ENCODE results near the gene GLE1. TPM values are rescaled to one million over a fixed set of nuclear protein-coding genes. Genes with fewer than 3 reads are reported as not detected.

The GLE1 gene
- total RNA-seq, 2 donors from 2014 or later: 15.6 to 21.7 TPM

- Histone ChIP-seq H3K4me3 (no peak overlapping the region), H3K36me3 (peaks cover 52% of the 10 kb centered on the region), H3K4me1 (ENCODE audit: control insufficient read depth in 1 of 2, low read depth in 2 of 2) (no peaks in the 10 kb centered on the region), H3K9me3 (no peaks in the 10 kb centered on the region), H3K27ac (no peak overlapping the region), H3K27me3 (replicated peaks; ENCODE audit: insufficient read depth) (no peaks in the 10 kb centered on the region)
- no peak for DNase-seq (ENCODE audit: low spot score)
- no peak for TF ChIP-seq CTCF (IDR thresholded peaks at IDR 0.05)
- no peak for ATAC-seq (ENCODE audit: insufficient number of reproducible peaks, low FRiP score, low read depth)
These were observed 18.3 kb upstream of the GLE1 start for GRCh38 chr9:128486201-128486600.

- no peak overlapping the region for H3K4me3 ChIP-seq
- H3K27me3 ChIP-seq (replicated peaks; ENCODE audit: insufficient read depth): no peaks in the 10 kb centered on the region
- ATAC-seq (ENCODE audit: insufficient number of reproducible peaks, low FRiP score, low read depth): no peak
- no peak for TF ChIP-seq CTCF (IDR thresholded peaks at IDR 0.05)
- H3K4me1 ChIP-seq (ENCODE audit: control insufficient read depth in 1 of 2, low read depth in 2 of 2): peaks cover 0 to 8% of the 10 kb centered on the region in 2 donors
- H3K36me3 ChIP-seq: peaks cover 29% of the 10 kb centered on the region
- H3K27ac ChIP-seq: no peak overlapping the region
- no peak for DNase-seq (ENCODE audit: low spot score)
- H3K9me3 ChIP-seq: no peaks in the 10 kb centered on the region
These were observed 11.1 kb upstream of the GLE1 start for GRCh38 chr9:128493424-128493823.

GRCh38 chr9:128494108-128494745 lies 10.3 kb upstream of the GLE1 start:
- no peak for ATAC-seq (ENCODE audit: insufficient number of reproducible peaks, low FRiP score, low read depth)
- peaks cover 29% of the 10 kb centered on the region for H3K36me3 ChIP-seq

GRCh38 chr9:128494746-128495129 lies 9.8 kb upstream of the GLE1 start:
- DNase-seq (ENCODE audit: low spot score) (no peak), ATAC-seq (ENCODE audit: insufficient number of reproducible peaks, low FRiP score, low read depth) (no peak)
- Histone ChIP-seq H3K36me3 (peaks cover 29% of the 10 kb centered on the region), H3K4me1 (ENCODE audit: control insufficient read depth in 1 of 2, low read depth in 2 of 2) (peaks cover 0 to 9% of the 10 kb centered on the region in 2 donors), H3K27ac (no peak overlapping the region), H3K27me3 (replicated peaks; ENCODE audit: insufficient read depth) (no peaks in the 10 kb centered on the region), H3K9me3 (no peaks in the 10 kb centered on the region), H3K4me3 (no peak overlapping the region)
- TF ChIP-seq CTCF (IDR thresholded peaks at IDR 0.05): no peak

More at GRCh38 chr9:128494108-128494745, 10.3 kb upstream of the GLE1 start:
- peaks cover 0 to 8% of the 10 kb centered on the region in 2 donors for H3K4me1 ChIP-seq (ENCODE audit: control insufficient read depth in 1 of 2, low read depth in 2 of 2)
- H3K4me3 ChIP-seq: no peak overlapping the region
- no peak for DNase-seq (ENCODE audit: low spot score)
- no peaks in the 10 kb centered on the region for H3K9me3 ChIP-seq
- H3K27ac ChIP-seq: no peak overlapping the region
- H3K27me3 ChIP-seq (replicated peaks; ENCODE audit: insufficient read depth): no peaks in the 10 kb centered on the region
- no peak for TF ChIP-seq CTCF (IDR thresholded peaks at IDR 0.05)

GRCh38 chr9:128495296-128495695 lies 9.2 kb upstream of the GLE1 start:
- Histone ChIP-seq H3K4me1 (ENCODE audit: control insufficient read depth in 1 of 2, low read depth in 2 of 2) (peaks cover 4 to 14% of the 10 kb centered on the region in 2 donors), H3K36me3 (peaks cover 33% of the 10 kb centered on the region)

More at GRCh38 chr9:128495296-128495695, 9.2 kb upstream of the GLE1 start:
- Histone ChIP-seq H3K27ac (no peak overlapping the region), H3K4me3 (no peak overlapping the region), H3K9me3 (no peaks in the 10 kb centered on the region), H3K27me3 (replicated peaks; ENCODE audit: insufficient read depth) (no peaks in the 10 kb centered on the region)
- DNase-seq (ENCODE audit: low spot score) (no peak), ATAC-seq (ENCODE audit: insufficient number of reproducible peaks, low FRiP score, low read depth) (no peak)
- TF ChIP-seq CTCF (IDR thresholded peaks at IDR 0.05): no peak

Data from thoracic aorta (tissue), 2 donors.